Measurements from ENCODE around the gene ANKH.

The ANKH gene

DNA sequence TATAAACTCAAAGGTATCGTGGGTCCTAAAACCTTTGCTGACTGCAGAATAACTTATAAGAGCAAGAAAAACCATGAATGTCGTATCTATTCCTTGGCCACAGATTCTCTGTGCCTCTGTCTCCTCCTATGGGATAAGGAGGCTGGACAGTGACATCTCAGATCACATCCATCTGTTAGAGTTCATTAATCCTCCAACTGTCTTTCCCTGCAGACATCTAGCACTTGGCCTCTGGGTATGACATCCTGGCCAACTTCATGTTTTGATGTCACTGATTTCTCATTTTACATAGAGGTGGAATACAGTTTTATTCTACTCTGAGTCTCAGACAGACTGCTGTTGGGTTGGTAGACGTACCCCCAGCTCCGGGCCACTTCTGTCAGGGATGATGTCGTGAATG lies 120.9 kb downstream of the ANKH start:
- Histone ChIP-seq H3K27ac (no peak overlapping the region), H3K4me3 (no peak overlapping the region)
- TF ChIP-seq, protein P1, sequence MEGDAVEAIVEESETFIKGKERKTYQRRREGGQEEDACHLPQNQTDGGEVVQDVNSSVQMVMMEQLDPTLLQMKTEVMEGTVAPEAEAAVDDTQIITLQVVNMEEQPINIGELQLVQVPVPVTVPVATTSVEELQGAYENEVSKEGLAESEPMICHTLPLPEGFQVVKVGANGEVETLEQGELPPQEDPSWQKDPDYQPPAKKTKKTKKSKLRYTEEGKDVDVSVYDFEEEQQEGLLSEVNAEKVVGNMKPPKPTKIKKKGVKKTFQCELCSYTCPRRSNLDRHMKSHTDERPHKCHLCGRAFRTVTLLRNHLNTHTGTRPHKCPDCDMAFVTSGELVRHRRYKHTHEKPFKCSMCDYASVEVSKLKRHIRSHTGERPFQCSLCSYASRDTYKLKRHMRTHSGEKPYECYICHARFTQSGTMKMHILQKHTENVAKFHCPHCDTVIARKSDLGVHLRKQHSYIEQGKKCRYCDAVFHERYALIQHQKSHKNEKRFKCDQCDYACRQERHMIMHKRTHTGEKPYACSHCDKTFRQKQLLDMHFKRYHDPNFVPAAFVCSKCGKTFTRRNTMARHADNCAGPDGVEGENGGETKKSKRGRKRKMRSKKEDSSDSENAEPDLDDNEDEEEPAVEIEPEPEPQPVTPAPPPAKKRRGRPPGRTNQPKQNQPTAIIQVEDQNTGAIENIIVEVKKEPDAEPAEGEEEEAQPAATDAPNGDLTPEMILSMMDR (IDR thresholded peaks at IDR 0.05), result no peak
- DNase-seq (ENCODE audit: low spot score), result no peak

DNA sequence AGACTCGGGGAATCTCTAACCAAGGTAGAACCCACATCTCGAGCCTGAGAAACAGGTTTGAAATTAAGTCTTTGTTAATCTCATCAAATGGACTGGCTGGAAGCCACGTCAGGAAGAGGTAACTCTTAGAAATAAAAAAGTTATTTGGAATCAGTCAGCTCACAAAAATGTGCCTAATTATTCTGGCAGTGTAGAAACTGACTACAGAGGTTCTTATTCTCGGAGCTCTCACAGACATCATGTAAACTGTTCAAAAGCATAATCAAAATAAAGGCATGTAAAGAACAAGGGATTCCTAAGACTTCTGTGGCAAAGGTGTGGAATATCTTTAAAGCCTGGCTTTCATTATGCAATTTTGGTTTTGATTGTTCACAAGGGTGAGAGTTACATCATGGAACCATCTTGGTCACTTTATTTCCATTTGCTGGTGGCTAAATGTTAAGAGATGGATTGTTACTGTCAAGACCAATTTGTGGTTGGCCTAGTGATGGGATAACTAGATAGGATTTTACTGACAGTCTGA lies 121.9 kb downstream of the ANKH start:
- Histone ChIP-seq H3K27ac (no peak overlapping the region), H3K4me3 (no peak overlapping the region)
- TF ChIP-seq, protein P1 (IDR thresholded peaks at IDR 0.05), result no peak
- DNase-seq (ENCODE audit: low spot score), result no peak

DNA sequence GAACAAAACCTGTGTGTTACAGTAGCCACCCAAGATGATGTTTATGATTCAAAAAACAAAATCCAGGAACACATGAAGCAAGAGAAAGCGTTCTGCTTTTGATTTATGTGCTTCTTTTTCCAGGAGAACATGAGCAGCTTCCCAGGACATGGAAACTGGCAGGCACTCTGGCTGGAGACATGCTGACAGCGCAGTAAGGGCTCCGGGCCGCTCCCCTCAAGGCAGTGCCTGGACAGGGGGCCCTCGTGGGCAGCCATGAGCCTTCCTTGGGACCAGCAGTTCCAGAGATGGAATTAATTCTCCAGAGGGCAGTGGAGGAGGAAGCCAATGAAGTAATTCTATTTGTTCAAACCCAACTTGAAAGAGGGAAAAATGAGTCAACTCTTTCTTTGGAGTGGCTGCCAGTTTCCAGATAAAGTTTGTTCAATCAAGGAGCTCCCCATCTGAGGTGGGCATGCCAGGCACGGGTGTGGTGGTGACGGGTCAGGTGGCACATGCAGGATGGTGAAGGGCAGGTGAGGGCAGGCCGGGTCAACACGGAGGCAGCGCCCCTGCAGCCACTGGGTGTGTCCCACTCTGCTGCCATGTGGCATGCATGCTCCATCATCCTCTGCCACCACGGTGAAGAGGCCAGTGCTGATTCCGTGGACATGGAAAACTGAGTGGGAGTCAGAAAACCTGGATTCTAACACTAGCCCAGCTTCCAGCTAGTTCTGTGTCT lies 123.2 kb downstream of the ANKH start:
- TF ChIP-seq, protein P1 (IDR thresholded peaks at IDR 0.05), result no peak
- no peak for DNase-seq (ENCODE audit: low spot score)
- H3K27ac ChIP-seq, result peak overlapping the region in 1 of 2 donors; percentile 25
- H3K4me3 ChIP-seq, result no peak overlapping the region

DNA sequence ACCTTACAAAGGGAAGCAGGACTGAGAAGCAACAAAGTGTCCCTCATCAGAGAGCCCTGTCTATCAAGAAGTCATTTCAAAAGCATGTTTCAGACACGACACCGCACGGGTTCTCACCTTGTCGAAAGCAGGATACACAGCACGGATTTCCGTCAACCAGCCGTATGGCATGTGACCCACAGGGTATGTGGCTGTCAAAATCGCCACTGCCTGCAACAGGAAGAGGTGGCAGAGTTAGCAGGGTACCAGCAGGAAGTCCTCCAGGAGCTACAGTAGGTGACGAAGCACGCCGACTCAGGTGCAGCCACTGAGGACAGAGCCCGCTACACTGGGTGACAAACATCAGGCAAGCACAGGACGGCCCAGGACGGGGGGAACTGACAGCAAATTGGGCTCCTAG lies 125.8 kb downstream of the ANKH start:
- DNase-seq (ENCODE audit: low spot score), result no peak
- Histone ChIP-seq H3K4me3 (no peak overlapping the region), H3K27ac (no peak overlapping the region)
- TF ChIP-seq, protein P1 (IDR thresholded peaks at IDR 0.05), result no peak

DNA sequence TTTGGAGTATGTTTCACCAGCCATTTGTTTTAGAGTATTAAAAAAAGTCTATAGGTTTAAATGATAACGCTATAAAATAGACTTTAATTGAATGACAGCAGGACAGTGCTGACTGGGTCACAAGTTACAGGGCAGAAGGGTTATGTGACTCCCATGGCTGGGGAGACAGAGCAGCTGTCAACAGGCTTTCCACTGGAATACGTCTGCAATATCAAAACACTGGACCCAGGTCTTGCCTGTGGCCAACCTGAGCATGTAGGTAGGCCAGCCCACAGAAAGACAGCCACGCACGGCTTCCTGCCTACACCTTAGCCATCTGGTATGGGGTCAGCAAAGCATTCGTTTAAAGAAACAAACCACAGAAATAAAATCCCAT lies 126.4 kb downstream of the ANKH start:
- TF ChIP-seq, protein P1 (IDR thresholded peaks at IDR 0.05), result no peak
- no peak for DNase-seq (ENCODE audit: low spot score)
- H3K4me3 ChIP-seq, result no peak overlapping the region
- no peak overlapping the region for H3K27ac ChIP-seq

DNA sequence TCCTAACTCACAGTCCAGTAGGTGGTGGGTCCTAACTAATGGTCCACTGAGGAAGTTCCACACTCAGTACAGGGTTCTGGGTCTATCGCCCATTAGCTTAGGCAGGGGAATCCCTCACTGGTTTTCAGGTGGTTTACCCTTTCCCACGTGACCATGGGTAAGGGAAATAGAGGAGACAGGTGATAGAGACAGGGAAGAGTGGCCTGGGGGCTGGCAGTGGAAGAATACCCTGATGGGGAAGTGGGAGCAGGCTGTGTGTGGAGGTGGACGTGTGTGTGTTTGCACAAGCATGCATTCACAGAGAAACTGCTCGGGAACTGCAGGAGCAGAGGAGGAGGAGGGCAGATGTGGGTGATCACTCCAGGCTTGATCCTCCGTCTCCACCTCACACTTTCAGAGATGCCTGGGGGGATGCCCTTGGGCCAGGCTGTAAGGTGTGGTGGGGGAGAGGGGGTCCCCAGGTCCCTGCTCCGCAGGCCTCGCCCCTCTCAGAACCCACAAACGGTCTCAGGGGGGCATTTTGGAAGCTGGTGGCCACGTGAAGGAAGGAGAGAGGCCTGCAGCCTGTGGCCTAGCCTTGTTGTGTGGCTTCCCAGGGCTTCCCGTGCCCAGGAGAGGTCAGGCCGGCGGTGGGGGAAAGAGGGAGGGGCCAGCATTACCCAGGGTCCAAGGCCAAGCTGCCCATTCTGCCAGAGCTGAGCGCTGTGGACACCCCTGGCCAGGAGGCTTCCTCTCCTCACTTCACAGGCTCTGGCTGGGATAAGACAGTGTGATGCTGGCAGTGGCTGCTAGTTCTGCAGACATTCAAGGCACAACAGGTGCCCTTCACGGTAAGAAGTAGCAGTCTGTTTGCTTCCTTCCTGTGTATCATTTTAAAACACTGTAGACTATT lies 127.0 kb downstream of the ANKH start:
- no peak overlapping the region for H3K27ac ChIP-seq

More for the DNA sequence above, 127.0 kb downstream of the ANKH start:
- no peak for DNase-seq (ENCODE audit: low spot score)
- H3K4me3 ChIP-seq, result no peak overlapping the region
- TF ChIP-seq, protein P1 (IDR thresholded peaks at IDR 0.05), result no peak
